ENCODE measurements around the gene KHSRP.

DNA sequence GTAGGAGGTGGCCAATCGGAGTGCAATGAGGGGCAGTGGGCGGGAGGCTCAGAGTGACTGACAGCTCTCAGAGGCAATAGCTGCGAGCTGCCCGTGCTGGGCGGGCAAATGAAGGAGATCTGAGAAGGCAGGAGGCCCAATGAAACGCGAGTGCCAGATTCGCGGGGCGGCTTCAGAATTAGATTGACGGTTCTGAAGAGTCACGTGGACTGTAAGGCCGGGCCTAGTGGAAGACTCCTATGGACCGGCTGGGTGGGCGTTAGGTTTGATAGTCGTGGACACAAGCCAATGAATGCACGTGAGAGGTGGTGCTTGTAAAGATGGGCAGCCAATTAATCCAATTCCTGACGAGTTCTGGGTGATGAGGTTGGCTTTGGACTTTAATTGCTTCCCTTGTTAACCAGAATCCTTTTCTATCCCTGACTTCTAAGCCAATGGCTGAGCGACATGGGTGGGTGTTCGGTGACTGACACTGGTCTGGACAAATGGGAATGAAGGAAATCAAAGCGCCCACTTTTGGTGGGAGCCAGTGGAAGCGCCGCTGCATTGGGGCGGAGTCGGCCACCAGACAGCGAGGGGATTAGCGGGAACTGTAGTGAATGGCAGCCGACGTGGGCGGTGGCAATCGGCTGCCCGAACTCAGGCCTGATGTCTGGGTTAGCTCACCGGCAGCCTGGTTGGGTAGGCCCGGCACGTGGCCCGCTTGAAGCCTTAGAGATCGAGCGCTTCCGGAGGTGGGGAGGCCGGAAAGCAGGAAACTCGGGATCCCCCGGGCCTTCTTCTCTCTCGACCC is 524 bp upstream of the KHSRP start:
- TF ChIP-seq CTCF (IDR thresholded peaks at IDR 0.05) (peak in 2 of 4 experiments; percentile 21 to 30), POLR2A (IDR thresholded peaks at IDR 0.05) (no peak)
